DOHH2 (cell line): ENCODE measurements around the gene RXFP2.

Source experiments
- CTCF ChIP-seq: fragments of 200-600 bp; sonication (generic); IDR thresholded peaks from one replicate; pipeline ENCODE4 v1.5.1; 2014; ENCODE audit warnings: antibody characterized with exemption, mild to moderate bottlenecking, low read depth, low read length; ENCODE audit not compliant: poor library complexity, severe bottlenecking
- EZH2phosphoT487 ChIP-seq: fragments of 200-600 bp; sonication (generic); IDR thresholded peaks from 2 replicates; pipeline ENCODE4 v1.6.1; 2017; ENCODE audit warnings: borderline replicate concordance, mild to moderate bottlenecking, antibody characterized with exemption, low read length, moderate library complexity, mixed read lengths

- TF ChIP-seq CTCF: no peak
- TF ChIP-seq EZH2phosphoT487: no peak
Measured at GRCh38 chr13:31775686-31776085, 36.4 kb downstream of the RXFP2 start.
